AG04450 (cell line): ENCODE measurements around the gene MTMR12. TPM values are rescaled to one million over a fixed set of nuclear protein-coding genes. Genes with fewer than 3 reads are reported as not detected.

Source experiments
- CTCF ChIA-PET: fragments of 300-600, 350-600 bp; formaldehyde crosslinking; extraction: SDS; loops from one replicate; lab custom pipeline; 2022; ENCODE audit warnings: antibody characterized with exemption, inconsistent platforms; lab: Charles Lee
- POLR2A ChIA-PET: fragments of 350-600 bp; formaldehyde crosslinking; extraction: SDS; loops from one replicate; lab custom pipeline; 2021; ENCODE audit warnings: antibody characterized with exemption, inconsistent platforms; lab: Yijun Ruan, JAX
- DNase-seq: peaks from one replicate; pipeline ENCODE4 v3.0.0-alpha.2; 2011; ENCODE audit warnings: low read depth, low spot score
- H3K27ac ChIP-seq: one replicate; pipeline ENCODE4 v1.5.1; 2012; ENCODE audit warnings: low read depth, low read length, control low read depth
- H3K27me3 ChIP-seq: one replicate; pipeline ENCODE4 v1.6.0; 2012; ENCODE audit warnings: low read length; ENCODE audit not compliant: control insufficient read depth, insufficient read depth
- H3K4me3 ChIP-seq: 2 replicates; pipeline ENCODE4 v1.5.1; 2011; ENCODE audit warnings: mild to moderate bottlenecking, low read depth, low read length, control low read depth
- H3K9me3 ChIP-seq: 2 replicates; pipeline ENCODE4 v1.5.1; 2012; ENCODE audit warnings: low read length; ENCODE audit not compliant: control insufficient read depth, insufficient read depth
- CTCF ChIP-seq: IDR thresholded peaks from 2 replicates; pipeline ENCODE4 v1.5.1; 2011; ENCODE audit warnings: low read depth, low read length, control low read depth, inconsistent platforms
- polyA plus RNA-seq: library from polyadenylated mRNA; depleted of rRNA; stranded (reverse); fragments of >200 nt; gene quantifications from 2 replicates; pipeline ENCODE4 v1.2.3, GENCODE V29; 2011

The MTMR12 gene
- polyA plus RNA-seq, 1 experiment: 20.8 TPM

GRCh38 chr5:32231241-32231640, 81.5 kb downstream of the MTMR12 start:
- no peaks in the 10 kb centered on the region for H3K27me3 ChIP-seq
- TF ChIP-seq CTCF: no peak
- ChIA-PET CTCF (interaction anchor here (0.7 to 6.9 kb wide), 16 partner anchors 10 to 381 kb away, joined by 3 to 92 read pairs (median 5); no protein-coding TSS in a partner anchor), POLR2A (no interaction called here)
- H3K4me3 ChIP-seq: no peak overlapping the region
- no peaks in the 10 kb centered on the region for H3K9me3 ChIP-seq
- H3K27ac ChIP-seq: no peak overlapping the region
- DNase-seq: no peak

GRCh38 chr5:32230356-32231099, 82.2 kb downstream of the MTMR12 start:
- Histone ChIP-seq H3K4me3 (no peak overlapping the region), H3K27ac (no peak overlapping the region), H3K27me3 (no peaks in the 10 kb centered on the region), H3K9me3 (no peaks in the 10 kb centered on the region)
- TF ChIP-seq CTCF: no peak
- CTCF ChIA-PET: interaction anchor here (0.8 to 6.9 kb wide), 7 partner anchors 33 to 360 kb away, joined by 3 to 92 read pairs (median 3); no protein-coding TSS in a partner anchor
- POLR2A ChIA-PET: no interaction called here
- DNase-seq: no peak

- Histone ChIP-seq H3K9me3 (no peaks in the 10 kb centered on the region), H3K27ac (no peak overlapping the region), H3K4me3 (no peak overlapping the region), H3K27me3 (no peaks in the 10 kb centered on the region)
- TF ChIP-seq CTCF: no peak
- ChIA-PET CTCF (interaction anchor here (1.8 kb wide), 1 partner anchor 360 kb away, joined by 5 read pairs; no protein-coding TSS in a partner anchor), POLR2A (no interaction called here)
- no peak for DNase-seq
Observed at GRCh38 chr5:32229586-32229985, 83.2 kb downstream of the MTMR12 start.

- Histone ChIP-seq H3K9me3 (no peaks in the 10 kb centered on the region), H3K27me3 (no peaks in the 10 kb centered on the region), H3K4me3 (no peak overlapping the region), H3K27ac (no peak overlapping the region)
- no peak for TF ChIP-seq CTCF
- ChIA-PET CTCF (interaction anchor here (1.8 kb wide), 1 partner anchor 361 kb away, joined by 5 read pairs; no protein-coding TSS in a partner anchor), POLR2A (no interaction called here)
- DNase-seq: no peak
Observed at GRCh38 chr5:32228816-32229215, 83.9 kb downstream of the MTMR12 start.

- H3K27ac ChIP-seq: no peak overlapping the region
- no peak for DNase-seq
- CTCF ChIA-PET: no interaction called here
Observed at GRCh38 chr5:32225445-32225844, 87.3 kb downstream of the MTMR12 start.

More at GRCh38 chr5:32225445-32225844, 87.3 kb downstream of the MTMR12 start:
- H3K4me3 ChIP-seq: no peak overlapping the region
- POLR2A ChIA-PET: no interaction called here
- H3K27me3 ChIP-seq: no peaks in the 10 kb centered on the region
- H3K9me3 ChIP-seq: no peaks in the 10 kb centered on the region
- no peak for TF ChIP-seq CTCF
